Smooth muscle cell (in vitro differentiated cells): ENCODE results near the gene DDX54. TPM values are rescaled to one million over a fixed set of nuclear protein-coding genes. Genes with fewer than 3 reads are reported as not detected.
"Not testable (repeated sequence)": the region's sequence is repeated elsewhere in the genome, so short reads cannot be mapped to it uniquely, and the experiment has no call there.

Source experiments
- DNase-seq: peaks from one replicate; lab custom pipeline; 2025; ENCODE audit not compliant: unreplicated experiment; lab: John Stamatoyannopoulos, UW
- H2AFZ ChIP-seq: fragments of 200-600 bp; sonication (generic); 2 replicates; pipeline ENCODE4 v1.6.0; 2016; ENCODE audit warnings: antibody characterized with exemption, low read depth, mild to moderate bottlenecking
- H3F3A ChIP-seq: fragments of 200-600 bp; sonication (generic); 2 replicates; pipeline ENCODE4 v1.6.0; 2017; ENCODE audit warnings: antibody characterized with exemption, low read depth
- H3K27ac ChIP-seq: fragments of 200-600 bp; sonication (generic); 2 replicates; pipeline ENCODE4 v1.5.1; 2016; ENCODE audit warnings: low read depth, mild to moderate bottlenecking
- H3K27me3 ChIP-seq: fragments of 200-600 bp; sonication (generic); 2 replicates; pipeline ENCODE4 v1.6.1; 2016; ENCODE audit warnings: low read depth, mild to moderate bottlenecking
- H3K36me3 ChIP-seq: fragments of 200-600 bp; sonication (generic); 2 replicates; pipeline ENCODE4 v1.5.1; 2016; ENCODE audit warnings: low read depth
- H3K4me1 ChIP-seq: fragments of 200-600 bp; sonication (generic); 2 replicates; pipeline ENCODE4 v1.5.1; 2016; ENCODE audit warnings: low read depth
- H3K4me2 ChIP-seq: fragments of 200-600 bp; sonication (generic); 2 replicates; pipeline ENCODE4 v1.6.0; 2016; ENCODE audit warnings: mild to moderate bottlenecking
- H3K4me3 ChIP-seq: fragments of 200-600 bp; sonication (generic); 2 replicates; pipeline ENCODE4 v1.5.1; 2016; ENCODE audit warnings: mild to moderate bottlenecking
- H3K79me2 ChIP-seq: fragments of 200-600 bp; sonication (generic); 2 replicates; pipeline ENCODE4 v1.6.0; 2016; ENCODE audit warnings: low read depth, mild to moderate bottlenecking
- H3K9ac ChIP-seq: fragments of 200-600 bp; sonication (generic); 2 replicates; pipeline ENCODE4 v1.6.0; 2016; ENCODE audit warnings: low read depth
- H3K9me3 ChIP-seq: fragments of 200-600 bp; sonication (generic); replicated peaks from 2 replicates; pipeline ENCODE4 v1.5.1; 2016; ENCODE audit warnings: low read depth
- H4K20me1 ChIP-seq: fragments of 200-600 bp; sonication (generic); 2 replicates; pipeline ENCODE4 v1.6.0; 2016; ENCODE audit warnings: low read depth
- WGBS: methylation state at CpG from one replicate; pipeline ENCODE4 v1.1.7; 2016; ENCODE audit warnings: low lambda C conversion rate; 5-methylcytosine and 5-hydroxymethylcytosine counted together
- polyA plus RNA-seq: library from polyadenylated mRNA; unstranded; fragments of >200 nt; fragmentation: Nextera tagmentation; extraction: Ambion mirVana; gene quantifications from 2 replicates; pipeline ENCODE4 v1.2.1, GENCODE V29; 2016
- total RNA-seq: library from RNA; depleted of rRNA; stranded (reverse); fragments of >200 nt; gene quantifications from 2 replicates; pipeline ENCODE4 v1.2.3, GENCODE V29; 2014
- TF ChIP-seq, protein P1 (sequence below): fragments of 200-600 bp; sonication (generic); IDR thresholded peaks from 2 replicates; pipeline ENCODE4 v1.5.1; 2017; ENCODE audit warnings: borderline replicate concordance, mild to moderate bottlenecking, antibody characterized with exemption; ENCODE audit not compliant: insufficient read depth, poor library complexity, severe bottlenecking

The DDX54 gene
- total and polyA plus RNA-seq, 2 experiments from 2014 or later: 19.3 to 28.3 TPM

DNA sequence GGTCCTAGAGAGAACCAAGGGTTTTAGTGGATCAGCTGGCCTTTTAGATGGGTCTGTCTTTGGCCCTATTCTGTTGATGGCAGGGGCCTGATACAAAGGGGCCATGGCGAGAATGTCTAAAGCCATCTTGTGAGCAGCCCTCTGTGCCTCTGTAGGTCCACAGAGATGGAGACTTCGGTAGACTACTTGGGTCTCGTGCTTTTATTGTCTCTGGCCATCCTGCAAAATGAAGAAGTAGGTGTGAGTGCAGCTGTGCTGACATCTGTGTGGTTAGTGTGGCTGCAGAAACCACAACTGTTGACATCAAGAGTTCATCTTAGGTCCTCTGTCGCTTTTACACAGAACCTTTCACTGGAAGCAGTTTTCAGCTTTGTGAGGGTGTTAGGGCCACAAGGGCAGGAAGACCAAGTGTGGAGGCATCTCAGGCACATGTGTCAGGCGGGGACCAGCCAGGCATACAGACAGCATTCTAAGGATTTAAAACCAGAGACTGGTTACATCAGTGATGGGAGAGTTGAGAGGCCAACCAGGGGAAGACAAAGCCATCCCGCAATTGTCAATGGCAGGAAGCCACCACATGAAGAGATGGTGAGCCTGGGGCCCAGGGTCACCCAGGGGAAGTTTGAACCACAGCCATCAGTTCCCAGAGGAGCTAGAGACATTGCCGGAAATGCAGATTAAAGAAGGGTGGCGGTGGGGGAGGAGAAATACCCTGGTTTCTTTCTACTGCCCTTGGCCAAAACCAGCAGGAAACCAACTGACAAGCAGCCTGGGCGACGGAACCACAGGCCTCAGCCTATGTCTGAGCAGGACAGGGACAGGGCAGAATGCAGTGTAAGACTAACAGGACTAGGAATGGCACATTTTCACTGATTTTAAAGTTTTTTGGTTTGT is 23.0 kb upstream of the DDX54 start:
- H4K20me1 ChIP-seq: no peaks in the 10 kb centered on the region
- no peak for DNase-seq
- WGBS: 39% methylated on average over 10 of the region's 10 CpGs
- H2AFZ ChIP-seq: no peak overlapping the region
- H3F3A ChIP-seq: peaks cover 12% of the 10 kb centered on the region
- H3K27me3 ChIP-seq: no peaks in the 10 kb centered on the region
- no peaks in the 10 kb centered on the region for H3K36me3 ChIP-seq
- H3K79me2 ChIP-seq: no peaks in the 10 kb centered on the region
- no peaks in the 10 kb centered on the region for H3K9me3 ChIP-seq
- TF ChIP-seq, protein P1, sequence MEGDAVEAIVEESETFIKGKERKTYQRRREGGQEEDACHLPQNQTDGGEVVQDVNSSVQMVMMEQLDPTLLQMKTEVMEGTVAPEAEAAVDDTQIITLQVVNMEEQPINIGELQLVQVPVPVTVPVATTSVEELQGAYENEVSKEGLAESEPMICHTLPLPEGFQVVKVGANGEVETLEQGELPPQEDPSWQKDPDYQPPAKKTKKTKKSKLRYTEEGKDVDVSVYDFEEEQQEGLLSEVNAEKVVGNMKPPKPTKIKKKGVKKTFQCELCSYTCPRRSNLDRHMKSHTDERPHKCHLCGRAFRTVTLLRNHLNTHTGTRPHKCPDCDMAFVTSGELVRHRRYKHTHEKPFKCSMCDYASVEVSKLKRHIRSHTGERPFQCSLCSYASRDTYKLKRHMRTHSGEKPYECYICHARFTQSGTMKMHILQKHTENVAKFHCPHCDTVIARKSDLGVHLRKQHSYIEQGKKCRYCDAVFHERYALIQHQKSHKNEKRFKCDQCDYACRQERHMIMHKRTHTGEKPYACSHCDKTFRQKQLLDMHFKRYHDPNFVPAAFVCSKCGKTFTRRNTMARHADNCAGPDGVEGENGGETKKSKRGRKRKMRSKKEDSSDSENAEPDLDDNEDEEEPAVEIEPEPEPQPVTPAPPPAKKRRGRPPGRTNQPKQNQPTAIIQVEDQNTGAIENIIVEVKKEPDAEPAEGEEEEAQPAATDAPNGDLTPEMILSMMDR: no peak
- H3K4me1 ChIP-seq: peaks cover 4% of the 10 kb centered on the region
- no peak overlapping the region for H3K9ac ChIP-seq
- H3K4me2 ChIP-seq: peak overlapping the region; percentile 1
- H3K27ac ChIP-seq: peak overlapping the region; percentile 16
- no peak overlapping the region for H3K4me3 ChIP-seq

DNA sequence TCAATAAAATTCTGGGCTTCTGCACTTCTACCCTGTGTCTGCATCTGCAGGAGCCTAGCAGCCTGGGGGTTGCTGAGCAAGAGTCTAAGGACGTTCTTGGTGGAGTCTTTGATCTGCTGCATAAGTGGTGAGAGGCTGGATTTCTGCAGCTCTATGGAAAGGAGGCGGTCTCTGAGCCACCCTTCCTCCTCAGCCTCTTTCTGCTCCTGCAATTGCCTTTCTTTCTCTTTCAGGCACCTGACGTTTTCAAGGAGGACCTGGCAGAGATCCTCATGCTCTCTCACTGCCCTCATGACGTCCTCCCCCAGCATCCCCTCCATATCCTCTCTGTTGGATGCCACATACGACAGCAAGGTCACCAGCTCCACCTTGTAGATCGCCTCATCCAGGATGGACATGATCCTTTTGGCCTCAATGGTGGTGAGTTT is 22.3 kb upstream of the DDX54 start:
- H3K4me1 ChIP-seq: peaks cover 4% of the 10 kb centered on the region
- H3K36me3 ChIP-seq: no peaks in the 10 kb centered on the region
- no peaks in the 10 kb centered on the region for H3K9me3 ChIP-seq
- H3K4me2 ChIP-seq: peak overlapping the region; percentile 1
- H3K9ac ChIP-seq: no peak overlapping the region
- no peak for DNase-seq
- no peak overlapping the region for H2AFZ ChIP-seq
- no peaks in the 10 kb centered on the region for H3K27me3 ChIP-seq
- TF ChIP-seq, protein P1: no peak
- no peak overlapping the region for H3K4me3 ChIP-seq
- H3F3A ChIP-seq: peaks cover 12% of the 10 kb centered on the region
- H3K79me2 ChIP-seq: no peaks in the 10 kb centered on the region
- H3K27ac ChIP-seq: no peak overlapping the region
- H4K20me1 ChIP-seq: no peaks in the 10 kb centered on the region
- 71% methylated on average over 6 of the region's 6 CpGs for WGBS

DNA sequence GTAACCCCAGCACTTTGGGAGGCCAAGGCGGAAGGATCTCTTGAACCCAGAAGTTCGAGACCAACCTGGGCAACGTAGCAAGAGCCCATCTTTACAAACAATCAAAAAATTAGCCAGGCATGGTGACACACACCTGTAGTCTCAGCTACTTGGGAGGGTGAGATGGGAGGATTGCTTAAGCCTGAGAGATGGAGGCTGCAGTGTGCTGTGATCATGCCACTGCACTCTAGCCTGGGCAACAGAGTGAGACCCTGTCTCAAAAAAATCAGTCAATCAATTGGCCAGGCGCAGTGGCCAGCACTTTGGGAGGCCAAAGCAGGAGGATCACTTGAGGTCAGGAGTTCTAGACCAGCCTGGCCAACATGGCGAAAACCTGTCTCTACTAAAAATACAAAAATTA is 21.5 kb upstream of the DDX54 start:
- not testable (repeated sequence) for DNase-seq, H3K9ac ChIP-seq, H3K27ac ChIP-seq, H3K4me2 ChIP-seq, H3K27me3 ChIP-seq, H4K20me1 ChIP-seq, H3K79me2 ChIP-seq, H3K4me3 ChIP-seq, H3K9me3 ChIP-seq, H3K4me1 ChIP-seq, H2AFZ ChIP-seq, H3K36me3 ChIP-seq
- peaks cover 12% of the 10 kb centered on the region for H3F3A ChIP-seq
- WGBS: 99% methylated on average over 5 of the region's 5 CpGs

DNA sequence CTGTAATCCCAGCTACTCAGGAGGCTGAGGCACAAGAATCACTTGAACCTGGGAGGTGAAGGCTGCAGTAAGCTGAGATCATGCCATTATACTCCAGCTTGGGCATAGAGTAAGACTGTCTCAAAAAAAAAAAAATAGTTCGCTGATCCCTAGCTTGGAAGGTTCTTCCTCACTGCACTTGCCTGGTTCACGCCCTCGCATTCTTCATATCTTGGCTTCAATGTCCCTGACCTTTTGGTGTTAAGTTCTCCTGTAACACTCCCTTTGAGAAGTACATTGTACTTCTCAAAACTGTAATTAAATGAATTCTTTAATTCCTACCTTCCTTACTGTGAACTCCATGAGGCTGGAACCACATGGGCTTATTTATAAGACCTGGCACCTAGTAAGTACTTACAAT is 19.5 kb upstream of the DDX54 start:
- no peak overlapping the region for H3K4me3 ChIP-seq
- H3K4me1 ChIP-seq: peaks cover 4% of the 10 kb centered on the region
- H3K4me2 ChIP-seq: no peak overlapping the region
- WGBS: 89% methylated on average over 3 of the region's 3 CpGs
- no peak overlapping the region for H3K9ac ChIP-seq
- no peak overlapping the region for H2AFZ ChIP-seq
- no peaks in the 10 kb centered on the region for H3K9me3 ChIP-seq
- H3K27me3 ChIP-seq: no peaks in the 10 kb centered on the region
- H3F3A ChIP-seq: peaks cover 12% of the 10 kb centered on the region
- no peaks in the 10 kb centered on the region for H4K20me1 ChIP-seq
- TF ChIP-seq, protein P1: no peak
- no peak overlapping the region for H3K27ac ChIP-seq
- no peaks in the 10 kb centered on the region for H3K79me2 ChIP-seq
- no peaks in the 10 kb centered on the region for H3K36me3 ChIP-seq
- no peak for DNase-seq
